Hepatocyte (in vitro differentiated cells): Measurements from ENCODE around the gene HCLS1.

Experiments
- CTCF ChIP-seq: fragments of 200-600 bp; sonication (generic); IDR thresholded peaks from 2 replicates; pipeline ENCODE4 v1.5.1; 2016; ENCODE audit warnings: antibody characterized with exemption, mild to moderate bottlenecking; ENCODE audit not compliant: poor library complexity
- EZH2 ChIP-seq: fragments of 200-600 bp; sonication (generic); IDR thresholded peaks from 2 replicates; pipeline ENCODE4 v1.6.1; 2016; ENCODE audit warnings: antibody characterized with exemption, mild to moderate bottlenecking, borderline replicate concordance
- EZH2phosphoT487 ChIP-seq: fragments of 200-600 bp; sonication (generic); IDR thresholded peaks from one replicate; pipeline ENCODE4 v1.6.1; 2018; ENCODE audit warnings: antibody characterized with exemption, mild to moderate bottlenecking, low read depth, moderate library complexity; ENCODE audit not compliant: unreplicated experiment, severe bottlenecking

- no peak for TF ChIP-seq CTCF
- no peak for TF ChIP-seq EZH2phosphoT487
- no peak for TF ChIP-seq EZH2
Measured at GRCh38 chr3:121696186-121696585, 35.5 kb upstream of the HCLS1 start.
